Karpas-422 (cell line): ENCODE measurements around the gene PACS1. TPM values are rescaled to one million over a fixed set of nuclear protein-coding genes. Genes with fewer than 3 reads are reported as not detected.
A peak's percentile ranks its signal among the peaks of the same experiment; 100 is the strongest.
"Not testable (repeated sequence)": the region's sequence is repeated elsewhere in the genome, so short reads cannot be mapped to it uniquely, and the experiment has no call there.

ENCODE experiments used
- DNase-seq: peaks from one replicate; pipeline ENCODE4 v3.0.0-alpha.2; 2015
- H2AFZ ChIP-seq: fragments of 200-600 bp; sonication (generic); 2 replicates; pipeline ENCODE4 v1.6.1; 2014; ENCODE audit warnings: antibody characterized with exemption, low read length, mixed read lengths
- H3K27ac ChIP-seq: fragments of 200-600 bp; sonication (generic); 2 replicates; pipeline ENCODE4 v1.5.1; 2014; ENCODE audit warnings: mild to moderate bottlenecking, low read length, moderate library complexity
- H3K27me3 ChIP-seq: fragments of 200-600 bp; sonication (generic); 2 replicates; pipeline ENCODE4 v1.6.1; 2014; ENCODE audit warnings: low read length, mixed read lengths
- H3K36me3 ChIP-seq: fragments of 200-600 bp; sonication (generic); 2 replicates; pipeline ENCODE4 v1.6.1; 2014; ENCODE audit warnings: low read length, mixed read lengths; ENCODE audit not compliant: insufficient read depth
- H3K4me1 ChIP-seq: fragments of 200-600 bp; sonication (generic); 2 replicates; pipeline ENCODE4 v1.6.1; 2014; ENCODE audit warnings: mild to moderate bottlenecking, low read length, mixed read lengths
- H3K4me2 ChIP-seq: fragments of 200-600 bp; sonication (generic); 2 replicates; pipeline ENCODE4 v1.6.1; 2014; ENCODE audit warnings: low read length, low read depth, mild to moderate bottlenecking; ENCODE audit not compliant: poor library complexity, severe bottlenecking
- H3K4me3 ChIP-seq: fragments of 200-600 bp; sonication (generic); 2 replicates; pipeline ENCODE4 v1.5.1; 2014; ENCODE audit warnings: mild to moderate bottlenecking, antibody characterized with exemption, low read length, mixed read lengths
- H3K79me2 ChIP-seq: fragments of 200-600 bp; sonication (generic); 2 replicates; pipeline ENCODE4 v1.6.1; 2014; ENCODE audit warnings: mild to moderate bottlenecking, low read length, mixed read lengths
- H3K9ac ChIP-seq: fragments of 200-600 bp; sonication (generic); 2 replicates; pipeline ENCODE4 v1.6.0; 2014; ENCODE audit warnings: low read length
- H3K9me2 ChIP-seq: fragments of 200-600 bp; sonication (generic), shearing (Covaris generic); replicated peaks from 2 replicates; pipeline ENCODE4 v1.6.0; 2014; ENCODE audit warnings: mild to moderate bottlenecking, low read length, moderate library complexity; ENCODE audit not compliant: insufficient read depth
- H3K9me3 ChIP-seq: fragments of 300-700, 200-600 bp; sonication (generic); 2 replicates; pipeline ENCODE4 v1.6.1; 2014; ENCODE audit warnings: low read length, mixed read lengths
- H4K20me1 ChIP-seq: fragments of 200-600 bp; sonication (generic); 2 replicates; pipeline ENCODE4 v1.6.1; 2014; ENCODE audit warnings: mild to moderate bottlenecking, antibody characterized with exemption, low read length, low read depth; ENCODE audit not compliant: insufficient read depth
- total RNA-seq: library from RNA; depleted of rRNA; stranded (reverse); fragments of >200 nt; shearing (Covaris generic); gene quantifications from 2 replicates; pipeline ENCODE4 v1.2.3, GENCODE V29; 2014; ENCODE audit warnings: low replicate concordance

Gene PACS1
- total RNA-seq, 1 experiment from 2014 or later = 60.5 TPM

GRCh38 chr11:66084821-66085475 lies 14.9 kb downstream of the PACS1 start:
- H3K79me2 ChIP-seq = peaks cover 100% of the 10 kb centered on the region
- no peak for DNase-seq
- no peaks in the 10 kb centered on the region for H3K9me2 ChIP-seq
- peaks cover 6% of the 10 kb centered on the region; the same call in 1 of the 2 replicates for H4K20me1 ChIP-seq
- H3K36me3 ChIP-seq = peaks cover 20% of the 10 kb centered on the region
- H3K27me3 ChIP-seq = no peaks in the 10 kb centered on the region
- H3K4me3 ChIP-seq = no peak overlapping the region
- no peaks in the 10 kb centered on the region for H3K9me3 ChIP-seq
- H3K4me2 ChIP-seq = peak overlapping the region; percentile 69
- H2AFZ ChIP-seq = no peak overlapping the region
- H3K4me1 ChIP-seq = peaks cover 85% of the 10 kb centered on the region
- peak overlapping the region; percentile 74 for H3K27ac ChIP-seq
- H3K9ac ChIP-seq = peak overlapping the region; percentile 39

GRCh38 chr11:66087148-66087908 lies 17.3 kb downstream of the PACS1 start:
- H3K27ac ChIP-seq = peak overlapping the region; percentile 55
- peaks cover 90% of the 10 kb centered on the region for H3K79me2 ChIP-seq
- H3K4me1 ChIP-seq = peaks cover 61% of the 10 kb centered on the region
- H3K9me2 ChIP-seq = no peaks in the 10 kb centered on the region
- H3K4me2 ChIP-seq = peak overlapping the region; percentile 42
- H3K36me3 ChIP-seq = peaks cover 25% of the 10 kb centered on the region
- no peaks in the 10 kb centered on the region for H4K20me1 ChIP-seq
- H3K27me3 ChIP-seq = no peaks in the 10 kb centered on the region
- H2AFZ ChIP-seq = no peak overlapping the region
- peak; percentile 49 for DNase-seq
- H3K9me3 ChIP-seq = peaks cover 5% of the 10 kb centered on the region; the same call in 1 of the 2 replicates
- H3K9ac ChIP-seq = peak overlapping the region; percentile 29
- H3K4me3 ChIP-seq = peak overlapping the region; percentile 35; the same call in 1 of the 2 replicates

GRCh38 chr11:66089067-66089466 lies 19.0 kb downstream of the PACS1 start:
- Histone ChIP-seq H3K36me3 (peaks cover 25% of the 10 kb centered on the region), H3K9me3 (peaks cover 5% of the 10 kb centered on the region; the same call in 1 of the 2 replicates), H3K9me2 (no peaks in the 10 kb centered on the region), H3K4me1 (peaks cover 43% of the 10 kb centered on the region), H3K4me2 (no peak overlapping the region), H3K4me3 (no peak overlapping the region), H3K79me2 (peaks cover 72% of the 10 kb centered on the region), H3K9ac (no peak overlapping the region), H2AFZ (no peak overlapping the region), H3K27ac (no peak overlapping the region), H3K27me3 (no peaks in the 10 kb centered on the region), H4K20me1 (no peaks in the 10 kb centered on the region)
- DNase-seq = no peak

GRCh38 chr11:66090288-66090687 lies 20.2 kb downstream of the PACS1 start:
- Histone ChIP-seq H3K27ac (no peak overlapping the region), H2AFZ (no peak overlapping the region), H3K4me1 (peaks cover 31% of the 10 kb centered on the region), H3K27me3 (no peaks in the 10 kb centered on the region), H3K9ac (no peak overlapping the region), H3K9me3 (peaks cover 5% of the 10 kb centered on the region; the same call in 1 of the 2 replicates), H4K20me1 (no peaks in the 10 kb centered on the region), H3K79me2 (peaks cover 61% of the 10 kb centered on the region), H3K4me2 (no peak overlapping the region), H3K9me2 (no peaks in the 10 kb centered on the region), H3K4me3 (no peak overlapping the region), H3K36me3 (peaks cover 25% of the 10 kb centered on the region)
- no peak for DNase-seq

GRCh38 chr11:66092125-66092524 lies 22.1 kb downstream of the PACS1 start:
- H3K9me2 ChIP-seq, DNase-seq, H3K9me3 ChIP-seq, H2AFZ ChIP-seq, H3K9ac ChIP-seq, H3K4me3 ChIP-seq, H4K20me1 ChIP-seq, H3K27ac ChIP-seq, H3K4me2 ChIP-seq, H3K27me3 ChIP-seq: not testable (repeated sequence)
- H3K4me1 ChIP-seq = peaks cover 29% of the 10 kb centered on the region
- peaks cover 58% of the 10 kb centered on the region for H3K79me2 ChIP-seq
- H3K36me3 ChIP-seq = peaks cover 25% of the 10 kb centered on the region

- H3K4me3 ChIP-seq, H3K9me2 ChIP-seq, H3K36me3 ChIP-seq, H3K27me3 ChIP-seq, H2AFZ ChIP-seq, H3K9ac ChIP-seq, H3K4me2 ChIP-seq, DNase-seq, H3K9me3 ChIP-seq, H4K20me1 ChIP-seq: not testable (repeated sequence)
- Histone ChIP-seq H3K4me1 (peaks cover 64% of the 10 kb centered on the region), H3K27ac (peak overlapping the region; percentile 77), H3K79me2 (peaks cover 91% of the 10 kb centered on the region)
These were observed 29.7 kb downstream of the PACS1 start for GRCh38 chr11:66099746-66100145.

- Histone ChIP-seq H3K4me1 (peaks cover 65% of the 10 kb centered on the region), H3K9ac (peak overlapping the region; percentile 55), H3K27me3 (no peaks in the 10 kb centered on the region), H3K79me2 (peaks cover 96% of the 10 kb centered on the region), H3K4me3 (peak overlapping the region; percentile 16; the same call in 1 of the 2 replicates), H3K9me3 (no peaks in the 10 kb centered on the region), H3K9me2 (no peaks in the 10 kb centered on the region), H3K4me2 (peak overlapping the region; percentile 58), H4K20me1 (no peaks in the 10 kb centered on the region), H3K36me3 (no peaks in the 10 kb centered on the region), H3K27ac (peak overlapping the region; percentile 77), H2AFZ (peak overlapping the region; percentile 13; the same call in 1 of the 2 replicates)
- peak; percentile 87 for DNase-seq
These were observed 30.4 kb downstream of the PACS1 start for GRCh38 chr11:66100272-66101065.

GRCh38 chr11:66101066-66101464 lies 31.0 kb downstream of the PACS1 start:
- no peak for DNase-seq
- Histone ChIP-seq H3K36me3 (no peaks in the 10 kb centered on the region), H3K9ac (peak overlapping the region; percentile 55), H4K20me1 (no peaks in the 10 kb centered on the region), H2AFZ (no peak overlapping the region), H3K9me3 (no peaks in the 10 kb centered on the region), H3K4me2 (peak overlapping the region; percentile 58), H3K79me2 (peaks cover 96% of the 10 kb centered on the region), H3K9me2 (no peaks in the 10 kb centered on the region), H3K4me3 (peak overlapping the region; percentile 16), H3K27ac (peak overlapping the region; percentile 77), H3K27me3 (no peaks in the 10 kb centered on the region), H3K4me1 (peaks cover 62% of the 10 kb centered on the region)
